Stimulated activated naive CD4-positive, alpha-beta T cell (primary cell): ENCODE measurements around the gene TXNDC2.

Source experiments
- DNase-seq, 6 experiments: peaks; one replicate each; lab custom pipeline; 2025; lab: John Stamatoyannopoulos, UW

TXNDC2 gene

GRCh38 chr18:9931678-9932077 lies 45.9 kb downstream of the TXNDC2 start:
- no peak for DNase-seq

GRCh38 chr18:9933865-9934264 lies 48.1 kb downstream of the TXNDC2 start:
- DNase-seq, result no peak

GRCh38 chr18:9934274-9934673 lies 48.5 kb downstream of the TXNDC2 start:
- DNase-seq, result no peak
